Measurements from ENCODE around the gene PELI2. TPM values are rescaled to one million over a fixed set of nuclear protein-coding genes. Genes with fewer than 3 reads are reported as not detected.

PELI2 gene
- total and polyA plus RNA-seq, 5 experiments from 2014 or later = 0.91 to 14.1 (median 1.9) TPM

GRCh38 chr14:56318393-56319115, 200.3 kb downstream of the PELI2 start:
- DNase-seq = no peak
- Mint-ChIP-seq H3K9me3 (peaks cover 0 to 9% (median 5%) of the 10 kb centered on the region in 9 donors), H3K27me3 (peaks cover 0 to 16% (median 0%) of the 10 kb centered on the region in 5 donors), H3K36me3 (peaks cover 0 to 6% (median 0%) of the 10 kb centered on the region in 3 donors), H3K4me1 (no peaks in the 10 kb centered on the region), H3K27ac (no peak overlapping the region), H3K4me3 (no peak overlapping the region)
- ATAC-seq = no peak
- POLR2A ChIA-PET = no interaction called here

- Mint-ChIP-seq H3K4me3 (no peak overlapping the region), H3K27ac (no peak overlapping the region), H3K36me3 (peaks cover 0 to 3% (median 0%) of the 10 kb centered on the region in 3 donors), H3K4me1 (no peaks in the 10 kb centered on the region), H3K9me3 (peaks cover 0 to 9% (median 0%) of the 10 kb centered on the region in 9 donors), H3K27me3 (peaks cover 0 to 12% (median 0%) of the 10 kb centered on the region in 5 donors)
- ATAC-seq (no peak), DNase-seq (no peak)
- POLR2A ChIA-PET = no interaction called here
These were observed 203.7 kb downstream of the PELI2 start for GRCh38 chr14:56321861-56322260.

GRCh38 chr14:56322531-56322930, 204.3 kb downstream of the PELI2 start:
- H3K27me3 Mint-ChIP-seq = peaks cover 0 to 12% (median 0%) of the 10 kb centered on the region in 5 donors
- DNase-seq (no peak), ATAC-seq (no peak)
- peaks cover 0 to 9% (median 0%) of the 10 kb centered on the region in 9 donors for H3K9me3 Mint-ChIP-seq
- no peak overlapping the region for H3K27ac Mint-ChIP-seq
- H3K36me3 Mint-ChIP-seq = peaks cover 0 to 4% (median 0%) of the 10 kb centered on the region in 3 donors
- POLR2A ChIA-PET = no interaction called here
- H3K4me1 Mint-ChIP-seq = no peaks in the 10 kb centered on the region
- no peak overlapping the region for H3K4me3 Mint-ChIP-seq

GRCh38 chr14:56324454-56324853, 206.2 kb downstream of the PELI2 start:
- POLR2A ChIA-PET = no interaction called here

GRCh38 chr14:56324856-56325699, 206.9 kb downstream of the PELI2 start:
- ATAC-seq (no peak), DNase-seq (no peak)
- no peaks in the 10 kb centered on the region for H3K4me1 Mint-ChIP-seq
- H3K36me3 Mint-ChIP-seq = peaks cover 0 to 4% (median 0%) of the 10 kb centered on the region in 3 donors
- POLR2A ChIA-PET = no interaction called here
- H3K4me3 Mint-ChIP-seq = no peak overlapping the region
- no peaks in the 10 kb centered on the region for H3K9me3 Mint-ChIP-seq
- no peak overlapping the region for H3K27ac Mint-ChIP-seq
- H3K27me3 Mint-ChIP-seq = peaks cover 0 to 1% (median 0%) of the 10 kb centered on the region in 5 donors

More at GRCh38 chr14:56324454-56324853, 206.2 kb downstream of the PELI2 start:
- peaks cover 0 to 7% (median 0%) of the 10 kb centered on the region in 5 donors for H3K27me3 Mint-ChIP-seq
- H3K4me3 Mint-ChIP-seq = no peak overlapping the region
- H3K36me3 Mint-ChIP-seq = peaks cover 0 to 4% (median 0%) of the 10 kb centered on the region in 3 donors
- no peak for DNase-seq
- no peaks in the 10 kb centered on the region for H3K4me1 Mint-ChIP-seq
- no peak overlapping the region for H3K27ac Mint-ChIP-seq
- peaks cover 0 to 2% (median 0%) of the 10 kb centered on the region in 9 donors for H3K9me3 Mint-ChIP-seq
- no peak for ATAC-seq

- POLR2A ChIA-PET = no interaction called here
- Mint-ChIP-seq H3K27ac (no peak overlapping the region), H3K4me1 (peaks cover 0 to 7% (median 3%) of the 10 kb centered on the region in 4 donors), H3K4me3 (no peak overlapping the region), H3K36me3 (peaks cover 0 to 4% (median 0%) of the 10 kb centered on the region in 3 donors), H3K9me3 (no peaks in the 10 kb centered on the region), H3K27me3 (peaks cover 0 to 6% (median 0%) of the 10 kb centered on the region in 5 donors)
- no peak for DNase-seq
- ATAC-seq = no peak
These were observed 209.8 kb downstream of the PELI2 start for GRCh38 chr14:56328021-56328420.

- Mint-ChIP-seq H3K9me3 (no peaks in the 10 kb centered on the region), H3K36me3 (peaks cover 0 to 3% (median 0%) of the 10 kb centered on the region in 3 donors), H3K27ac (peak overlapping the region in 2 of 10 donors; percentile 51), H3K27me3 (peaks cover 0 to 6% (median 0%) of the 10 kb centered on the region in 5 donors), H3K4me3 (no peak overlapping the region), H3K4me1 (peaks cover 0 to 7% (median 6%) of the 10 kb centered on the region in 4 donors)
- DNase-seq = no peak
- no peak for ATAC-seq
- POLR2A ChIA-PET = no interaction called here
These were observed 213.5 kb downstream of the PELI2 start for GRCh38 chr14:56331592-56332216.

- Mint-ChIP-seq H3K36me3 (no peaks in the 10 kb centered on the region), H3K9me3 (no peaks in the 10 kb centered on the region), H3K27me3 (peaks cover 0 to 6% (median 0%) of the 10 kb centered on the region in 5 donors), H3K27ac (no peak overlapping the region), H3K4me3 (no peak overlapping the region), H3K4me1 (peaks cover 0 to 7% (median 6%) of the 10 kb centered on the region in 4 donors)
- POLR2A ChIA-PET = no interaction called here
- ATAC-seq (no peak), DNase-seq (no peak)
These were observed 215.4 kb downstream of the PELI2 start for GRCh38 chr14:56333359-56334292.

- no peak for DNase-seq
- POLR2A ChIA-PET = no interaction called here
- H3K36me3 Mint-ChIP-seq = no peaks in the 10 kb centered on the region
- H3K4me1 Mint-ChIP-seq = peaks cover 0 to 7% (median 6%) of the 10 kb centered on the region in 4 donors
- ATAC-seq = no peak
- H3K4me3 Mint-ChIP-seq = no peak overlapping the region
- no peak overlapping the region for H3K27ac Mint-ChIP-seq
- H3K9me3 Mint-ChIP-seq = no peaks in the 10 kb centered on the region
- H3K27me3 Mint-ChIP-seq = peaks cover 0 to 6% (median 0%) of the 10 kb centered on the region in 5 donors
These were observed 216.2 kb downstream of the PELI2 start for GRCh38 chr14:56334458-56334857.

GRCh38 chr14:56338674-56339073, 220.5 kb downstream of the PELI2 start:
- H3K4me1 Mint-ChIP-seq = peaks cover 0 to 9% (median 3%) of the 10 kb centered on the region in 4 donors
- POLR2A ChIA-PET = no interaction called here
- H3K27ac Mint-ChIP-seq = no peak overlapping the region
- ATAC-seq = no peak
- DNase-seq = no peak
- H3K4me3 Mint-ChIP-seq = no peak overlapping the region
- H3K9me3 Mint-ChIP-seq = no peaks in the 10 kb centered on the region
- H3K36me3 Mint-ChIP-seq = no peaks in the 10 kb centered on the region
- H3K27me3 Mint-ChIP-seq = peaks cover 0 to 4% (median 0%) of the 10 kb centered on the region in 5 donors

- Mint-ChIP-seq H3K4me3 (no peak overlapping the region), H3K4me1 (peaks cover 0 to 8% (median 3%) of the 10 kb centered on the region in 4 donors), H3K27me3 (peaks cover 0 to 4% (median 0%) of the 10 kb centered on the region in 5 donors), H3K9me3 (no peaks in the 10 kb centered on the region), H3K36me3 (no peaks in the 10 kb centered on the region), H3K27ac (peak overlapping the region in 1 of 10 donors; percentile 24)
- ATAC-seq = peak; percentile 58 to 64
- peak; percentile 14 to 73 (median 50) for DNase-seq
- POLR2A ChIA-PET = interaction anchor here (0.6 to 0.7 kb wide), 2 partner anchors 221 to 438 kb away, joined by 3 read pairs; no protein-coding TSS in a partner anchor
These were observed 221.9 kb downstream of the PELI2 start for GRCh38 chr14:56339855-56340701.

Data from naive thymus-derived CD8-positive, alpha-beta T cell (primary cell).